ENCODE measurements around the gene GAS2L2.
"Not testable (repeated sequence)": the region's sequence is repeated elsewhere in the genome, so short reads cannot be mapped to it uniquely, and the experiment has no call there.

GAS2L2 gene

DNA sequence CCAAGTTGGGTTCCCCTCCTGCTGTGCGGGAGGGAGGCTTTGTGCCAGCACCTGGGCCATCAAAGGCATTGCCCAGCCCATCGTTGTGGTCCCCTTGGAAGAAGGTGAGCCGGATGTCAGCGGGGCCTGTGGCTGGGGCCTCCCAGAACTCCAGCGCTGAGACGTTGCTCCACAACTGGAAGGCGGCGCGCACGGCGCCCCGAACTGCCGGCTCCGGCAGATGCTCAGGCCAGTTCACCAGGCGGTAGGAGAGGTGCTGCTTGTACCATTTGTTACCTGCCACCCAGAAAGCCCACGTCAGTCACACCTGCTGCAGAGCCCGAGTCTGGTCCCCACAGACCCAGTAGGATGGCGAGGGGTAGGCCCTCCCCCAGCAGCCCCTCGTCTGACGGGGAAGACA, 20.1 kb upstream of the GAS2L2 start:
- no peak for DNase-seq

DNA sequence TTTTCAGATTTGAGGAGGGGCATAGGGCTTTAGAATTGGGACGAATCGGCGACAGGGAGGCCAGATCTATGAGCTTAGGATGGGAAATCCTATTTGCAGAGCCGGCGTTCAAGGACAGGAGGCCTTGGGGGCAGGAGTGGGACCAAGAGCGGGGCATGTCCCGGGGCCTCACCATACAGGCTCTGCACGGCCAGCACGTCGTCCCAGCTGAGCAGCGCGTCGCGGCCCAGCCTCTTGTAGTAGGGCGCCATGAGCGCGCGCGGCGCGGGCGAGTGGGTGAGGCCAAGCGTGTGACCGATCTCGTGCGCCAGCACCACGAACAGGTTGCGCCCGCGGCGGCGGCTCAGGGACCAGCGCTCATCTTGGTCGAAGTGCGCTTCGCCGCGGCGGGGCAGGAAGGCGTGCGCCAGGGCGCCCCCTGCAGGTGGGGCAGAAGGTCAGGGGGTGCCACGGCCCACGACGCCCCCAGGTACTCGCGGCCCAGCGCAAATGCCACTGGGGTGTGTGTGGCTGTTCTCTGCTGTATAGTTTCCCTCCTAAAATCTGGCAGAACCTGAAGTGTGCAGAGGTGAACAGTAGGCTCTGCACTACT, 17.0 kb upstream of the GAS2L2 start:
- no peak for DNase-seq

DNA sequence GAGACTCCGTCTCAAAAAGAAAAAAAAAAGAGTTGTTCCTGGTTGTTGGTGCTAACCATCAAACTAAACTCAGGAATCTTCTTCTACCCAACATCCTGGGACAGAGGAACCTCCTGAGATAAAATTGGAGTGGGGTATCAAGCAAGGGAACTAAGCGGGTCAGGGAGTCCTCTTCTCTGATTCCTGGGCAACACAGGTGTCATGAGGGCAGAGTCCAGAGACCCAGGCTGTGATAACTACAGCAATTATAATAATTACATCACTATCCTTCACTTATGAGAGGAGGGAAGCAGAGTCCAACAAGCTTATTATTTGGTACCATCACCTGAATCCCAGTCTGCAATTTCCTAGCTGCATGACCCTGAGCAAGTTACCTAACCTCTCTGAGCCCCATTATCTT, 15.8 kb upstream of the GAS2L2 start:
- DNase-seq: no peak

DNA sequence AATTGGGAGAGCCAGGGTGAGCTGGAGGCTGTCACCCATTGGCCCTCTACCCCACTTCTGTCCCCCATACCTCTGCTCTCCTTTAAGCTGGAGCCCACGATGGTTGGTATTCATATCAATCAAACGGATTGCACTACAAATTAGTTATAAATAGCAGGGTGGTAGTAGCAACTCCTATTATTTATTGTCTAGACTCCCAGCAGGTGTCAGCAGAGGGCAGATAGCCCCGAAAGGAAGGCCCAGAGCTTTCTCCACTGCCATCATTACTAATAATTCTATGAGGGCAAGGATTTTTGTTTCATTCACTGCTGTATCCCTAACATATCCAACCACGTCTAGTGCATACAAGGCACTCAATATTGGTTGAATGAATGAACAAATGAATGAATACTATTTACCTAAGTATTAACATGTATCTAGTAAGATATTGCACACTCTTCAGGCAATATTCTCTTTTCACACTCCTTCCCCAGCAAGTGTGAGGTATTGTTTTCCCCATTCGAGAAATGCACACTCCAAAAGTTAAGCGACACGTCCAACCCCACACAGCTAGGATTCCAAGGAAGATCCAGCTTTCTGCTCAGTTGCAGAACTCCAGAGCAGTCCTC, 14.0 kb upstream of the GAS2L2 start:
- DNase-seq: no peak

DNA sequence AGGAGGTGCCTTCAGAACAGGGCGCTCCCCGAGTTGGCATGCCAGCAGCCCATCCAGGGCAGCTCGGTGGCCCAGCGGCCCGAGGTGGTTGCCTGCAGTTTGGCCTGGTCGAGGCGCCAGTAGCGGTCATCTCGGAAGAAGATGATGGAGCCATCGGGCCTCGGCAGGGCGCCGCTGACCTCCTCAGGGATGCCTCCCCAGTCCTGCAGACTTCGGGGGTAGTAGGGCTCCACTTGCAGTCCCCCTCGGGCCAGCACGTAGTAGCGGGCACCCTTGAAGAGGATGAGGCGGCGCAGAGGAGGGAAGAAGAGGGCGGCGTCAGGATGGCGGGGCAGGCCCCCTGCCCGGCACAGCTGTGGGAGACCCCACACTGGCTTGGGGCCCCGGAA, 13.4 kb upstream of the GAS2L2 start:
- no peak for DNase-seq

DNA sequence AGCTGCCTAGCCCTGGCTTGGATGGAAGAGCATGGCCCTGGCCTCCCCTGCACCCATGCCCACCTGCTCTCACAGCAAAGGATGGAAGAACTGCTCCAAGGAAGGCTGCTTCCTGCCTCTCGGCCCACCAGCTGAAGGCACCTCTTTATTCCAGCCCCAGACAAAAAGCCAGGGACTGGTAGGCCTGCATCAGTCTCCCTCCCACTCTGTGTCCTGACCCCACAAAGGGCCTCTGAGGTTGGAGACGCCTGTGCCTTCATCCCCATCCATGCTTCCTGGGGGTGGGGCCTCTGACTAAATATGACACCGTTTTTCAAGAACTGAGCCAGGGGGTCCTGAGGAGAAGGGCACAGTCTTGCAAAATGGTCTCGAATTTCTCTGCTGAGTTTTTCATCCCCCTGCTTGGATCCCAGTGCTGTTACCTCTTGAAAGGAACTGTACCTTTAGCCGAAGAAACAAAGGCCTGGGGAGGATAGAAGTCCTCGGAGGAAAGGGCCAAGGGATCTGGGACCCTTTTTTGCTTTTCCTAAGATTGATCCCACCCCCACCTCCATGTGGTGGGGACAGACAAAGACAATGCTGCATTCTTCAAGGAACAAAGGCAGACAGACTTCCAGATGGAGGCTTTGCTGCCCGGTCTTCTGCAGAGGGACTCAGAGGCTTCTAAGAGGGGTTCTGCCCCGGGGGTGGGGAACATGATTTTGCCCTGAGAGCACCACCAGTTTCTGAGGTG, 12.9 kb upstream of the GAS2L2 start:
- DNase-seq: no peak

DNA sequence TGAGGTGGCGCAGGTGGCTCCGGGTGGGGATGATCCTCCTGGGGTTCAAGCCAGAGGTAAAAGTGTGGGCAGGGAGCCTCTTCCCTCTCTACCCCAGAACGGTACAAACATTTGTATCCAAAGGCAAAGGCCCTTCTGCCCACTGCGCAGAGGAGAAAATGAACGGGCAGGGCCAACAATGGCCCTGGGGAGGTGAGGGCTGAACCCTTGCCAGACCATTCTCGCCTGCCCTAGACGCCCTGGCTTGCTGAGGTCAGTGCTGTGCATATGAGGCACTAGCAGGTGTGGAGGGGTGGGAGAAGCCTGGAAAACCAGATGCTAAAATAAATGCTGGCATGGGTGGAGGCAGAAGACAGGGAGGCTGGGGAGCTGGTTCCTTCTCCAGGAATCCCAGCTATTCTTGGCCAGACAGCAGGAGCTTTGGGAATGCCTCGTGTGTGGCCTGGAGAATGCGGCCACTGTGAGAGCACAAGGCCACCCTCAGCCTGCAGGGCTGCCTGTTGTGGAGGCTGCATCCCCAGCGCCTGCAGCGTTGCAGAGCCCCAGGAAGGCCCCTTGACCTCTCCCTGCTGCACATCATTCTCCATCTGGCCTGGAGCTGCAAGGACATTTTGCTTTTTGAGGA, 12.2 kb upstream of the GAS2L2 start:
- DNase-seq: no peak

DNA sequence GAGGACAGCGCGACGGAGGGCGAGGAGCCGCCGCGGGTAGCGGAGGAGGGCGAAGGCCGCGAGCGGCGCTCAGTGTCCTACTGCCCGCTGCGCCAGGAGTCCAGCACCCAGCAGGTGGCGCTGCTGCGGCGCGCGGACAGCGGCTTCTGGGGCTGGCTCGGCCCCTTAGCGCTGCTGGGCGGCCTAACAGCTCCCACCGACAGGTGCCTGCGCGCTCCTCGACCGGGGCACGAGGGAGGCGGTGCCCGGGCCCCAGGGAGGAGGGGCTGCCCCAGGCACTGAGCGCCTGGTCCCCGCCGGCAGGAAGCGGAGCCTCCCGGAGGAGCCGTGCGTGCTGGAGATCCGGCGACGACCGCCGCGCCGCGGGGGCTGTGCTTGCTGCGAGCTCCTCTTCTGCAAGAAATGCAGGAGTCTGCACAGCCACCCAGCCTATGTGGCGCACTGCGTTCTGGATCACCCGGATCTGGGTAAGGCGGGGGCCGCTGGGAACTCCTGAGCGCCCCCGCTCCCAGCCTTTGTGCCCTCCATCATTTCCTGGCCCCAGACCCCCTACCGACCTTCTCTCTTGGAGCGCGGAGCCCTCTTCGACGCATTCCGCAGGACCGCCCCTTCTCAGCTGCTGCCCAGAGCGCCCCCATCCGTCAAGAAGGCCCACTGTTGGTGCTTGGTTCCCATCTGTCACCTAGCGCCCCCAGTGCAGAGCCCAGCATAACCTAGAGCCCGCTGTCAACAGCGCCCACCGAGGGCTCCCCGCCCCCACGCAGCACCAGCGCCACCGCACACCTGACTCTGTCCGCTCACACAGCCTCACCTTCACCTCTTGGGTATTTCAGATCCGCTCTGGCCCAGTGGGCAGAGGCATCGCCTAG, 11.3 kb upstream of the GAS2L2 start:
- peak; percentile 89 for DNase-seq

DNA sequence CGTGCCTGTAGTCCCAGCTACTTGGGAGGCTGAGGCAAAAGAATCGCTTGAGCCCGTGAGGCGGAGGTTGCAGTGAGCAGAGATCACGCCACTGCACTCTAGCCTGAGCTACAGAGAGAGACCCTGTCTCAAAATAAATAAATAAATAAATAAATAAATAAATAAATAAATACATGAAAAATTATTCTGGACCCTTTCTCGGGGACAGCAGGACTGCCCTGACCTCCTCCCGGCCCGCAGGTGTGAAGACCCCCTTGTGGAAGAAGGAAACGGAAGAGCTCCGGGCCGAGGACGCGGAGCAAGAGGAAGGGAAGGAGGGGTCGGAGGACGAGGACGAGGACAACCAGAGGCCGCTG, 10.7 kb upstream of the GAS2L2 start:
- no peak for DNase-seq

DNA sequence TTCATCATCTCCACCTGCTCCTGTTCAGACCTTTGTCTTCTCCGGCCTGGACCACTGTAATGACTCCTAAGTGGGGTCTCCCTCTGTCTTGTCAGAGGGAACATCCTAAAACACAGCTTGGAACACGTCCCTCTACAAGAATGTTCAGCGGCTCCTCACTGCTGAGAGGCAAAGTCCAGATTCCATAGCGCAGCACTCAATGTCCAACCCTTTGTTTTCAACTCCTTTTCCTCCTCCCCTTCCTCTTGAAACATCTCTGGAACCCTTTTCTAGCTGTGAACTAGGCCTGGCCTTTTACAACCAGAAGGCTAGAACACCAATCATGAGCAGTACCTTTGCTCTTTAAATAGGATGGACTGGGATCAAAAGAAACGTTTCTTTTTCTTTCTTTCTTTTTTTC, 8.6 kb upstream of the GAS2L2 start:
- no peak for DNase-seq

DNA sequence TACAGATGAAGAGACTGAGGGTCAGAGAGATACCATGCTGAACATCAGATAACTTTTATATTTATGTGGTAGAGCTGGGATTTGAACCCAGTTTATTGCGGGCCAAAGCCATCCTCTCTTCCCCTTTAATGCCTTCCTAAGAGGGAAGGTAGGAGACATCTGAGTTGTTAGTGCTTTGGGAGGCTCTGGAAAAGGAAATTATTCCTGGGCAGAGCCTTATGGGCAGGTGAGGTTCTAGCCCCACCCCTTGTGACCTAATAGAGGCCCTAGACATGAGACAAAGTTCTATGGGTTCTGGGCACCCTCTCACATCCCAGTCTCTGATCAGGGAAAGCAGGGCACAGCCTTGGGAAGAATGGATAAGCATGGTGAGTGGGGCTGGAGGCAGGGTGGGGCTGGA, 7.5 kb upstream of the GAS2L2 start, which contains the start of gene C17orf50:
Gene C17orf50, plus strand, starts transcription at position 301 of the 400 bp plus-strand sequence. Its CDS starts 55 bp downstream, at position 356.
- DNase-seq: no peak

DNA sequence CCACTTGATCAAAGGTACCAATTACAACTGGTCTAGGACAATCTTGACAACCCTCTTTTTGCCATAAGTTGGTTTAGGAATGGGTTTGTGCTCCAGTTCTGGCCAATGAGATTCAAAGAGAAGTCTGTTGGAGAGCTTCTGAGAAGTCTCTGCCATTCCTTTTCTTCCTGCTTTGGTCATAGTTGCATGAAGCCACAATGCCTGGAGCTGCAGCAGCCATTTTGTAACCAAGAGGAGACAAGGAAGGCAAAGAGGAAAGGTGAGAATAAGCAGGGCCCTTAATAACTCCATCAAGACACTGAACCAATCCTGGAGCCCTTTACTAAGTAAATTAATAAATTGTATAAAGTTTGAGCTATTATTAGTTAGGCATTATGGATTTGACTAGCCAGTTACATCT, 4.2 kb upstream of the GAS2L2 start:
- no peak for DNase-seq

DNA sequence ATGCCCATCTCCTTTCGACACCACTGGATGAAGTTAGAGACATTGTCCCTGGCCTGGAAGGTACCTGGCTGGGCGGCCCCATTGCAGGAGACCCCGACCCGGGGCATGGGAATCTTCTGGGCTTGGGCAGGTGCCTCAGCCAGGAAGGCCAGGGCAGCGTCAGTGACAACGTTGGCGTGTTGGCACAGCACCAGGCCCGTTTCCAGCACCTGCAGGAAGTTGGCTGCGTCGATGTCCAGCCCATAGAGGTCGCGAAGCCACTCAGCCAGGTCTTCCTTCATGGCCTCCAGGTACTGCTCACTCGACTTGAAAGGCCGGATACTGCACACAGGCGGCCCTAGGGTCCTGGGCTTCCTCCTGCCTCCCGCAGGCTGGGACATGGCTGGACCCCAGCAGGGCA, 568 bp downstream of the GAS2L2 start:
- no peak for DNase-seq

DNA sequence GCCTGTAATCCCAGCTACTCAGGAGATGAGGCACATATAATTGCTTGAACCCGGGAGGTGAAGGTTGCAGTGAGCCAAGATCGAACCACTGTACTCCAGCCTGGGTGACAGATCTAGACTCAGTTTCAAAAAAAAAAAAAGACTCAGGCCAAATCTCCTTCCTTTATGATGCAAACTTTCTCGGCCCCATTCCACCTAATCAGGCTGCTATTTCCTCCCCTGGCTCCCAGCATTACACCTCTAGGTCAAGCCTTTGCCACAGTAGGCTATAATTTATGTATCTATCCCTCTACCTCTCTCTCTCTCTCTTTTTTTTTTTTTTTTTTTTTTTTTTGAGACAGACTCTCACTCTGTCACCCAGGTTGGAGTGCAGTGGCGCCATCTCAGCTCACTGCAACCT, 1.5 kb downstream of the GAS2L2 start:
- DNase-seq: not testable (repeated sequence)

DNA sequence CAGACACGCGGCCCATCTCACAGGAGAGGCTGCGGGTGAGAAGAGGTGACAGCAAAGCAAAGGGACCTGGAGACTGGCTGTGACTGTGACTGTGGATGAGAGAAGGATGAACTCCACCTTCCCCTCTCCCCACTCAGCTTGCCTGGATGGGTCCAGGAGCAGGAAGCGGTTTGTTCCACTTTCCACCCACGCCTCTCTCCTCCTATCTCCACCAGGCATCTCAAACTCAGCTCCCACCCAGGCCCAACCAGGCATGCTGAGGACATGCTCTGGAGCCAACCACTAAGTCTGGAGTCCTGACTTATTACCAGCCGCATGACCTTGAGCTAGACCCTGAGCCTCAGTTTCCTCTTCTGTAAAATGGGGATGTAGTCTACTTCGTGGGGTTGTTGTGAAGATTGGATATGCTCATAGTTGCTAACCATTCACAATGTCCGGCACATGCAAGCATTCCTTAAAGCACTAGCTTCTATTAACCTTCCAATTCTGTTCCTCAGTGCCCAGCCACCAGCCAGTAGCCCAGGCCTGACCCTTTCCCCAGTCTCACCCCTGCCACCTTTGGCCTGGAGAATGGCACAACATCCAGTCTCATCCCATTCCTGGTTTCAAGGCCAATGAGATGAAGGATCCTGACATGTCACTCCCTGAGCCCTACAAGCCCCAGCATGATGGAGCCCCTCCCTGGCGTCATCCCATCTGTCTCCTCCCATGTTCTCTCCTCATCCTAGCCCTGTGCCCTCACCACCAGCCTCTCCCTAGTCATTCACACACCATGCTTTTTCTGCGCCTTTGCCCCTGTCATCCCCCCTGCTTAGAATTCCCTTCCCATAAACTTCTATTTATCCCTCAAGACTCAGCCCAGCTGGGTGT, 2.3 kb downstream of the GAS2L2 start:
- no peak for DNase-seq

DNA sequence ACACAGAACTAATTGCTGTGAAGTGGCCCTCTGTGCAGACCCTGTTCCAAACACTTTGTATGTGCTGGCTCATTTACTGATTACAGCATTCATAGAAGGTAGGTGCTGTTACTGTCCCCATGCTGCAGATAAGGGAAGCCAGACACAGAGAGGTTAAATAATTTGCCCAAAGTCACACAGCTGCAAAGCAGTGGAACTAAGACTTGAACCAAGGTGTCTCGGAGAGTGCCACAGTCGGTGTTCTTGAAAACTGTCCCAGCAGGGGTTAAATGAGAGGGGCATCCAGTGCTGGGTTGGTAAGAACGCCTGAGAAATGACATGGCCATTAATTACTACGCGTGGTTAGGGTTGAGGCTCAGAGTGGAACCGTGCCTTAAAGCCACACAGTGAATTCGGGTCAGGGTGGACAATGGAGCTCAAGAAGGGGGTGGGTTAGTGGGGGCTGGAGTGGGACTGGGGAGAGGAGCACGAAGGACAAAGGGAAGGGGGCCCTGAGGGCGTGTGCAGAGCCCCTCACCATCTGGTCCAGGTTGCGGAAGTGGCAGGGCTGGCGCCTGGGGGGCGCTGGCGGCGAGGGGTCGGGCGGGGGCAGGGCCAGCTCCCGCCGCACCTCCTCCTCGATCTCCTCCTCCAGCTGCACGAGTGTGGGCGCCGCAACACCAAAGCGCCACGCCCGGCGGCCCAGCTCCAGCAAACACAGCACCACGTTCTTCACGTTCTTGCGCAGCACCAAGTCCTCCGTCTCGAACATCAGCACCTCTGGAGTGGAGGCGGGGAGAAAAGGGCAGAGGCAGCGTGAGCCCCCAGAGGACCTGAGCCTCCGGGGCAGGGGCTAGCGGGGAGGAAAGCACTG, 3.3 kb downstream of the GAS2L2 start:
- no peak for DNase-seq

DNA sequence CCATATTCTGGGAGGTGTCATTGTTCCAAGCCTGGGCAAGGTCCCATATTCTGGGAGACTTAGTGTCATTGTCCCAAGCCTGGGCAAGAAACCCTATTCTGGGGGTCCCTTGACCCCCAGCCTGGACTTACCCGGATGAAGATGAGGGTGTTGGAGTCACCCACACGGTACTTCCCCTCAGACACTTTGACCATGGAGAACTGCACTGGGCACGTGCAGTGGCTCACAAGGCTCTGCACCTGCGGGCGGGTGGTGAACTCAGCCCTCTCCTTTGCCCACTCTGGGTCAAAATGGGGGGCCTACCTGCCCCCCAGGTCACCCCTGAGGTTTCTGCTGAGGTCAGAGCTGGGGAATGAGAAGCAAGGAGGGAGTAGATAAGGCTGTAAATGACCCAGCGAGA, 4.1 kb downstream of the GAS2L2 start:
- no peak for DNase-seq

DNA sequence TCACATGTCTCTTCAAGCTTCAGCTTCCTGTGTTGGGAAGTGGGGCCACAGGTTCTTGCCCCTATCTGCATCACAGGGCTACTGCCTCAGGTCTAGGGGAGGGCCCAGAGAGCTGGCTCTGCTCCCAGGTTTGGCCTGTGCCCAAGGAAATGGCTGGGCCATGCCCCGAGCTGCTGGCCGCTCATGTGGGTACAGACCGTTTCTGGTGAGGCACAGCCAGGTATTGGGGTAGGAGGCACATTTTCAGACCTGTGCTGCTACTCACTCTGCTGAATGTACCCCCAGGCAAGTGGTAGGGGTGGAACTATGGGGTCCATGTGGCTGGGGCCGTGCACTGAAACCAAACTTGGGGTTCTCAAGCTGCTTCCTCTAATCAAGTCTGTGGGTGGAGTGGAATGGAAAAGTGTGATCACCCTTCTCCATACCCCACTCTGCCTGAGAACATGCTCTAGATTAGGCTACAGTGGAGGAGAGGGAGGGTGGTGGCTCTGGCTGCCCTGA, 4.6 kb downstream of the GAS2L2 start:
- no peak for DNase-seq

DNA sequence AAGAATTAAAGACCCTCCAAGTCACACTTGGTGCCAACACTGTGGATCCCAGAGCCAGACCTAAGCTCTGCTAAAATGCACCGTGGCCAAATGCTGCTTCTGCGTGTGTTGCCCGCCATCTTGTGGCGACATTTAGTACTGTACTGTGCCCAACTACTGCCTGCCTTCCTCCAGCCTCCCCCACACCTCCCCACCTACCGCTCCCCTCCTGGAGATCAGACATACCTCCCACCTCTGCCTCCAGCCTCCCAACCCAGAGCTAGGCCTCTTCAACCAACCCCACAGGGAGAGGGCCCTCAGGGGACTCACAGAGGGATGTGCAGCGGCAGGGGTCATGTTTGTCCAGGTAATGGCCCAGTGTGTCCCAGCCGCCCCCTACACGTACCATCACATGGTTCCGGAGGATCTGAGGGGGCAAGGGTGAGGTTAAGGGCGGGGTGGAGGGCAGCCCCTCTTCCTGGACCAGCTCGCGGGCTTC, 5.5 kb downstream of the GAS2L2 start:
- peak; percentile 81 for DNase-seq

DNA sequence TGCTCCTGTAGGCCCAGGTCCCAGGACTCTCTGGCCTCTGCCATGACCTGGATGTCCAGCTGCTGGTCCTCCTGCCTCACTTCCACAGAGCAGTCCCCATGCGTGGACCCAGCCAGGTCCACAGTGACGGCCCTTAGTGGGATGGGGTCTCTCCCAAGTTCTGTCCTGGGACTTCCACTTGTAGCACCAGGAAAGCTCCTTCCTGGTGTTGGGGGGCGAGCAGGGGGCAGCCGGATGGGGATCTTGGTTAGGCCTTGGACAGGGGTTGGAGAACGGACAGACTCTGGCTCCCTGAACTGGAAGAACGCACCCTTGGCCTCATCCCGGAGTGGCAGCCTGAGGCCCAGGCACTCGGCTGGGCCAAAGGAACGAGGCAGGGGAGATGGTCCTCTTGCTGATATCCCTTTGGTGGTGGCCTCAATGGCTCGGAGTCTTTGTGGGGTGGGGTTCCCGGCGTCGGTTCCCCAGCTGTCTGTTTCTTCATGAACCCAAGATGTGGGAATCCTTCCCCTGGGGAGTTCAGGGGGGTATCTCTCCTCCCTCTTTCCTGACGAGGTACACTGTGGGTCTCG, 7.2 kb downstream of the GAS2L2 start:
- no peak for DNase-seq

Measured in activated CD8-positive, alpha-beta memory T cell treated with anti-CD3 and anti-CD28 coated beads, Interleukin-2, amount 50 U/mL, for 4 hours (primary cell).